Aorta (tissue), 5 donors: ENCODE measurements around the gene SLCO2A1. TPM values are rescaled to one million over a fixed set of nuclear protein-coding genes. Genes with fewer than 3 reads are reported as not detected.

ENCODE experiments used
- ATAC-seq: fragments of 200-7000 bp; cut with Tn5 transposase; one replicate; pipeline ENCODE4 v1.9.1; 2022; ENCODE audit warnings: moderate library complexity; ENCODE audit not compliant: low FRiP score
- DNase-seq, 2 donors: peaks; one replicate each; pipeline ENCODE4 v3.0.0-alpha.2; 2020
- H3K27ac ChIP-seq, 2 donors: one replicate each; pipeline ENCODE4 v1.5.1; 2013; ENCODE audit warnings: low read length in 2 of 2, mild to moderate bottlenecking in 2 of 2, moderate library complexity in 2 of 2, control low read depth in 1 of 2, inconsistent platforms in 1 of 2, low read depth in 1 of 2
- H3K27me3 ChIP-seq, 2 donors: one replicate each; pipeline ENCODE4 v1.6.1; 2013; ENCODE audit warnings: control low read depth in 1 of 2, low read length in 1 of 2, mild to moderate bottlenecking in 1 of 2, moderate library complexity in 1 of 2; ENCODE audit not compliant: insufficient read depth in 2 of 2, control insufficient read depth in 1 of 2
- H3K36me3 ChIP-seq, 2 donors: one replicate each; pipeline ENCODE4 v1.6.1; 2013; ENCODE audit warnings: control low read depth in 1 of 2, low read length in 1 of 2, mild to moderate bottlenecking in 1 of 2; ENCODE audit not compliant: insufficient read depth in 2 of 2, control insufficient read depth in 1 of 2
- H3K4me1 ChIP-seq, 2 donors: one replicate each; pipeline ENCODE4 v1.6.1; 2013; ENCODE audit warnings: low read length in 2 of 2, control low read depth in 1 of 2, mild to moderate bottlenecking in 1 of 2, moderate library complexity in 1 of 2; ENCODE audit not compliant: insufficient read depth in 2 of 2, control insufficient read depth in 1 of 2
- H3K4me3 ChIP-seq, 2 donors: one replicate each; pipeline ENCODE4 v1.5.1; 2013; ENCODE audit warnings: low read length in 2 of 2, control low read depth in 1 of 2, mild to moderate bottlenecking in 1 of 2
- H3K9me3 ChIP-seq: one replicate; pipeline ENCODE4 v1.6.1; 2013; ENCODE audit warnings: mild to moderate bottlenecking, low read length; ENCODE audit not compliant: control insufficient read depth
- WGBS, 2 donors: extraction: QIAGEN DNeasy Blood & Tissue Kit; methylation state at CpG; one replicate each; pipeline ENCODE4 v1.1.7; 2013; 5-methylcytosine and 5-hydroxymethylcytosine counted together
- intact Hi-C, 2 donors: fragments of 100-400 bp; cut with DNase I; formaldehyde crosslinking; loops; one replicate each; pipeline versions ENCODE4 v1.14.2 to v1.15.0; 2022
- polyA plus RNA-seq, 2 donors: library from polyadenylated mRNA; stranded (reverse); fragments of 200-250 nt; gene quantifications; one replicate each; pipeline ENCODE4 v1.2.3, GENCODE V29; 2013
- total RNA-seq, 2 donors: library from RNA; stranded (reverse); fragmentation: NEBNext Ultra II Directional; extraction: Animal tissue kit (Norgen Biotek cat#: 25700); gene quantifications; one replicate each; pipeline ENCODE4 v1.2.1, GENCODE V29; 2021
- donor health status: healthy with polysubstance abuse.
- donor health status: Bipolar disorder and iron deficiency.
- donor health status: DM: no; HTN: no; CAD: no.
- donor health status: DM: no; HTN: no; CAD: no.
- donor health status: DM: yes; HTN: yes; CAD: no.

The SLCO2A1 gene
- total and polyA plus RNA-seq, 4 donors, result 0.25 to 101 (median 49.8) TPM

- 94 to 96% methylated on average over 4 of the region's 4 CpGs for WGBS, 2 donors
- Histone ChIP-seq H3K36me3 (no peaks in the 10 kb centered on the region), H3K9me3 (peaks cover 2% of the 10 kb centered on the region), H3K4me1 (no peaks in the 10 kb centered on the region), H3K27ac (no peak overlapping the region), H3K27me3 (no peaks in the 10 kb centered on the region), H3K4me3 (no peak overlapping the region)
- ATAC-seq (no peak), DNase-seq (peak in 1 of 2 donors; percentile 38)
- intact Hi-C loops, result no loop called here
Observed at GRCh38 chr3:133880886-133881455, 148.8 kb downstream of the SLCO2A1 start.

- intact Hi-C loops, result no loop called here
Observed at GRCh38 chr3:133880287-133880686, 149.4 kb downstream of the SLCO2A1 start.

DNA sequence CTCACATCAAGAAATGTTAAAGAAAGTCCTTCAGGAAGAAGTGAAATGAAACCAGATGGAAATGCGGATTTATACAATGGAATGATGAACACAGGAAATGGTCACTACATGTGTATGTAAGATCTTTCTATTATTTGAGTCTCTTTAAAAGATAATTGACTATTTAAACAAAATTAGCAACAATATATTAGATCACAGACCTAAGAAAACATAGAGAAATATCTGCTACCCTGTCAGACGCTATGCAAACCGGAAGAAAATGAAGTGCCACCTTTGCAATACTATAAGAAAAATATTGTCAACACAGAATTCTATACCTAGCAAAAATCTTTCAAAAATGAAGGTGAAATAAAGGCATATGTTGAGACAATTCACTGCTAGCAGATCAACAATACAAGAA, 151.2 kb downstream of the SLCO2A1 start:
- H3K36me3 ChIP-seq, result no peaks in the 10 kb centered on the region
- DNase-seq (no peak), ATAC-seq (no peak)
- H3K27me3 ChIP-seq, result no peaks in the 10 kb centered on the region
- WGBS, 2 donors, result 96 to 98% methylated on average over 3 of the region's 3 CpGs
- H3K9me3 ChIP-seq, result peaks cover 2% of the 10 kb centered on the region
- intact Hi-C loops, result no loop called here
- H3K4me1 ChIP-seq, result no peaks in the 10 kb centered on the region
- H3K4me3 ChIP-seq, result no peak overlapping the region
- H3K27ac ChIP-seq, result no peak overlapping the region

More at GRCh38 chr3:133880287-133880686, 149.4 kb downstream of the SLCO2A1 start:
- Histone ChIP-seq H3K9me3 (peaks cover 2% of the 10 kb centered on the region), H3K36me3 (no peaks in the 10 kb centered on the region), H3K4me1 (no peaks in the 10 kb centered on the region), H3K27ac (no peak overlapping the region), H3K27me3 (no peaks in the 10 kb centered on the region), H3K4me3 (no peak overlapping the region)
- DNase-seq (peak in 1 of 2 donors; percentile 40), ATAC-seq (no peak)
- 95% methylated on average over 5 of the region's 5 CpGs for WGBS, 2 donors

Other genes with a start within 250 kb of the SLCO2A1 start
- 10 to 100 TPM; 32.9 to 33.6 TPM for gene SRPRB, start 224.1 kb downstream of the SLCO2A1 start, total RNA-seq
- gene SRPRB, start 224.1 kb downstream of the SLCO2A1 start, polyA plus RNA-seq, result 10 to 100 TPM in 1 of 2 donors, 1 to 10 TPM in 1; 8.6 to 18.0 TPM
- gene RAB6B, start 134.0 kb downstream of the SLCO2A1 start, total RNA-seq, result 10 to 100 TPM in 1 of 2 donors, 1 to 10 TPM in 1; 9.2 to 12.0 TPM
- 1 to 10 TPM in 1 of 2 donors, under 1 TPM in 1; 0.59 to 7.1 TPM for gene RAB6B, start 134.0 kb downstream of the SLCO2A1 start, polyA plus RNA-seq
- 10 to 100 TPM; 71.8 to 73.5 TPM for gene RYK, start 220.9 kb upstream of the SLCO2A1 start, total RNA-seq
- 10 to 100 TPM; 35.9 to 48.9 TPM for gene RYK, start 220.9 kb upstream of the SLCO2A1 start, polyA plus RNA-seq